Fibroblast of the aortic adventitia (primary cell): ENCODE data around the gene RPAP2. TPM values are rescaled to one million over a fixed set of nuclear protein-coding genes. Genes with fewer than 3 reads are reported as not detected.
"Not testable (repeated sequence)": the region's sequence is repeated elsewhere in the genome, so short reads cannot be mapped to it uniquely, and the experiment has no call there.

ENCODE experiments used
- DNase-seq: peaks from one replicate; pipeline ENCODE4 v3.0.0-alpha.2; 2010; ENCODE audit warnings: low read depth
- H3K4me3 ChIP-seq: 2 replicates; pipeline ENCODE4 v1.5.1; 2011; ENCODE audit warnings: low read depth, mild to moderate bottlenecking, control low read depth, low read length, moderate library complexity
- total RNA-seq: library from RNA; depleted of rRNA; stranded (reverse); fragments of >200 nt; gene quantifications from 2 replicates; pipeline ENCODE4 v1.2.3, GENCODE V29; 2012; ENCODE audit warnings: low replicate concordance
- TF ChIP-seq, protein P1 (sequence below): IDR thresholded peaks from 2 replicates; pipeline ENCODE4 v1.5.1; 2011; ENCODE audit warnings: mild to moderate bottlenecking, low read length, control low read depth, inconsistent platforms; ENCODE audit not compliant: insufficient read depth

Gene RPAP2
- total RNA-seq, 1 donor, result 16.1 TPM

DNA sequence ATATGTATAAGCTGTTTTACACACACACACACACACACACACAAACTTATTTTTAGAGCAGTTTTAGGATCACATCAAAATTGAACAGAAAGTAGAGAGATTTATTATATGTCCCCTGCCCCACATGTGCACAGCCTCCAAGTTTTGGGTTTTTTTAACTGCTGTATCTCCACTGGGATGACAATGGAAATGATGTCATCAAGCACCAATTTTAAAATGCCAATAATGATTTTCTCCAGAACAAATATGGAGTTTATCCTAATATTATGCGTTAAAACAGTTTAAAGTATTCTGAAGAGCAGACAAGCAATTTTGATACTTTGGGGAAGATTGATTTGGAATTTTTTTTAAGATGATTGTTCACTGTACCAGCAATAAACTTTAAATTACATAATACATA is 131.2 kb downstream of the RPAP2 start:
- no peak for DNase-seq
- H3K4me3 ChIP-seq, result no peak overlapping the region
- TF ChIP-seq, protein P1, sequence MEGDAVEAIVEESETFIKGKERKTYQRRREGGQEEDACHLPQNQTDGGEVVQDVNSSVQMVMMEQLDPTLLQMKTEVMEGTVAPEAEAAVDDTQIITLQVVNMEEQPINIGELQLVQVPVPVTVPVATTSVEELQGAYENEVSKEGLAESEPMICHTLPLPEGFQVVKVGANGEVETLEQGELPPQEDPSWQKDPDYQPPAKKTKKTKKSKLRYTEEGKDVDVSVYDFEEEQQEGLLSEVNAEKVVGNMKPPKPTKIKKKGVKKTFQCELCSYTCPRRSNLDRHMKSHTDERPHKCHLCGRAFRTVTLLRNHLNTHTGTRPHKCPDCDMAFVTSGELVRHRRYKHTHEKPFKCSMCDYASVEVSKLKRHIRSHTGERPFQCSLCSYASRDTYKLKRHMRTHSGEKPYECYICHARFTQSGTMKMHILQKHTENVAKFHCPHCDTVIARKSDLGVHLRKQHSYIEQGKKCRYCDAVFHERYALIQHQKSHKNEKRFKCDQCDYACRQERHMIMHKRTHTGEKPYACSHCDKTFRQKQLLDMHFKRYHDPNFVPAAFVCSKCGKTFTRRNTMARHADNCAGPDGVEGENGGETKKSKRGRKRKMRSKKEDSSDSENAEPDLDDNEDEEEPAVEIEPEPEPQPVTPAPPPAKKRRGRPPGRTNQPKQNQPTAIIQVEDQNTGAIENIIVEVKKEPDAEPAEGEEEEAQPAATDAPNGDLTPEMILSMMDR, result no peak

GRCh38 chr1:92434572-92434971 is 135.7 kb downstream of the RPAP2 start:
- not testable (repeated sequence) for H3K4me3 ChIP-seq, DNase-seq

DNA sequence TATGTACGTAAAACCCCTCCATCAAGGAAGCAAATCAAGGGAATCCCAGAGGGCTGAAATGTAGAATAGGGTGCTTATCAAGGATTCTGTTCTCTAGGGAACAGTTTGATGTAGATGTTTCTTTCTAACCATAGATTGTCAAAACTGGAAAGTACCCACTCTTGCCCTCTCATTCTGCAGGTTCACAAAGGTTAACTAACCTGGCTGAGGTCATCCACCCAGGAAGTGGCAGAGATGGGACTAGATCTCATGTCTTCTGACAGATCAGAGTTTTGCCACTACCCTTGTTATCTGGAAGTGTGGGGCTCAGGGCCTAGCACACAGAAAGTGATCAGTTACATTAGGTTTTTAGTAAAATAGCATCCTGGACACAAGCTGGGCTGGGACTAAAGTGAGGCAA is 140.4 kb downstream of the RPAP2 start:
- TF ChIP-seq, protein P1, result no peak
- DNase-seq, result no peak
- no peak overlapping the region for H3K4me3 ChIP-seq

DNA sequence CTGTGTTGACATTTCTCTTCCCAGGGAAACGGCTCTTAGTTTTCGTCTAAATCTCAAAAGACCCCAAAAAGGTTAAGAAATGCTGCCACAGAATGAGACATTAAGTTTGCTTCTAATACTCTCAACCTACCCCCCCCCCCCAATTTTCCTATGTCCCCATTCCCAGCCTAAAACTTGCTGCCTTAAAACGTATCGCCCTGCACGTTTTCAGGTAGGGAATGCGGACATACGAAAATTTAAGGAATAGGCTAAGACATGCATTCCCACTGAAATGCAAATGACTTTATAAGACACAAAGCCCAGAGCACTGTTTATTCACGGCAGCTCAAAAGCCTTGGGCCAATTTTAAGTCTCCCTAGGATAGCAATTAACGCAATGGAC is 142.4 kb downstream of the RPAP2 start:
- TF ChIP-seq, protein P1, result no peak
- no peak overlapping the region for H3K4me3 ChIP-seq
- DNase-seq, result no peak

GRCh38 chr1:92441697-92442342 is 143.0 kb downstream of the RPAP2 start:
- H3K4me3 ChIP-seq, result no peak overlapping the region
- no peak for DNase-seq
- TF ChIP-seq, protein P1, result no peak

- no peak for DNase-seq
- H3K4me3 ChIP-seq, result no peak overlapping the region
- TF ChIP-seq, protein P1, result no peak
These were observed 143.5 kb downstream of the RPAP2 start for GRCh38 chr1:92442351-92442750.

DNA sequence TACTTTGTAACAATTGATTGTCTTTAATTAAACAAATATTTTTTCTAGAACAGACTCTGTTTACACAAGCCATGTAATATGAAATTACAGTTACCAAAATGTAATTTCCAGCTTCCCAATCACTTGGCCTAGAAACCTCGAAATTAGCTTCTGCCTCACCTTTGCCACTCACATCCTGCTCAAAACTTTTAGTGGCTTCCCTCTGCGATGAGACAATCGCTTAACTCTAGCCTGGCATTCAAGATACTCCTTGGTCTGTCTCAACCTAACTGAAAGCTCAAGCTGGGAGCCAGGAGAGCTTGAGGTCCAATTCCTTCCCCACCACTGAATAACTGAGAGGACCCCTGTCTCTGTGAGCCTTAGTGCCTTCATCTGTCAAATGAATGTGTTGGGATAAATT is 145.0 kb downstream of the RPAP2 start:
- no peak for DNase-seq
- H3K4me3 ChIP-seq, result no peak overlapping the region
- TF ChIP-seq, protein P1, result no peak
